Measurements from ENCODE around the gene TULP3.

The TULP3 gene

DNA sequence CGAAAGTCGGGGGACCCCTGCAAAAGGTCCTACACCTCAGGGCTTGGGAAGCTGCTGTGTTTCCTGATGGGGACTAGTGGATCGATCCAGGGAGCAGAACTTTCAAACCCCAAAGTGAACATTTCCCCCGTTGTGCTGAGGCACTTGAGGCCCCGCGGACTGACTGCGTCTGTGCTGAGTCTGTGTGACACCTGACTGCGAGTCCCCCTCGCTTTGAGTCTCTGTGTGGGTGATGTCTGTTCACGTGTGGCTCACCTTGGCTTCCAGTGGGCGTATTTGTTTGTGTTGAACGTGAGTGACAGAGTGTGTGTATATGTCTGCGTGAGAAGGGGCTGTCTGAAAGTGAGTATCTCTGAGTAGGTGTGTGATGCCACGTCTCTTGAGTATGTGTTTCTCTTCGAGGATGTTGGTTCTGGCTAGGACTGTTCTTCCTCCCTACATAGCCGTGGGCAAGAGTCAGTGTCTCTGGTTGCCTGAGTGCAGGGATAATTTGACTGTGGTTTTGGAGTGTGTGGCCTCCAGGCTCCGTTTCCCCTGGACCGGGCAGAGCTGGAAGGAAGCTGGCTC is 69.8 kb downstream of the TULP3 start:
- DNase-seq (ENCODE audit: low read depth, low spot score), result peak; percentile 35
- in situ Hi-C loops (cut with HindIII; ENCODE audit: low sequenced_read_pairs), result no loop called here
- H3K4me3 ChIP-seq (ENCODE audit: low read depth, low read length), result peak overlapping the region; percentile 58
- TF ChIP-seq, protein P1, sequence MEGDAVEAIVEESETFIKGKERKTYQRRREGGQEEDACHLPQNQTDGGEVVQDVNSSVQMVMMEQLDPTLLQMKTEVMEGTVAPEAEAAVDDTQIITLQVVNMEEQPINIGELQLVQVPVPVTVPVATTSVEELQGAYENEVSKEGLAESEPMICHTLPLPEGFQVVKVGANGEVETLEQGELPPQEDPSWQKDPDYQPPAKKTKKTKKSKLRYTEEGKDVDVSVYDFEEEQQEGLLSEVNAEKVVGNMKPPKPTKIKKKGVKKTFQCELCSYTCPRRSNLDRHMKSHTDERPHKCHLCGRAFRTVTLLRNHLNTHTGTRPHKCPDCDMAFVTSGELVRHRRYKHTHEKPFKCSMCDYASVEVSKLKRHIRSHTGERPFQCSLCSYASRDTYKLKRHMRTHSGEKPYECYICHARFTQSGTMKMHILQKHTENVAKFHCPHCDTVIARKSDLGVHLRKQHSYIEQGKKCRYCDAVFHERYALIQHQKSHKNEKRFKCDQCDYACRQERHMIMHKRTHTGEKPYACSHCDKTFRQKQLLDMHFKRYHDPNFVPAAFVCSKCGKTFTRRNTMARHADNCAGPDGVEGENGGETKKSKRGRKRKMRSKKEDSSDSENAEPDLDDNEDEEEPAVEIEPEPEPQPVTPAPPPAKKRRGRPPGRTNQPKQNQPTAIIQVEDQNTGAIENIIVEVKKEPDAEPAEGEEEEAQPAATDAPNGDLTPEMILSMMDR (IDR thresholded peaks at IDR 0.05; ENCODE audit: low read depth, low read length), result no peak

DNA sequence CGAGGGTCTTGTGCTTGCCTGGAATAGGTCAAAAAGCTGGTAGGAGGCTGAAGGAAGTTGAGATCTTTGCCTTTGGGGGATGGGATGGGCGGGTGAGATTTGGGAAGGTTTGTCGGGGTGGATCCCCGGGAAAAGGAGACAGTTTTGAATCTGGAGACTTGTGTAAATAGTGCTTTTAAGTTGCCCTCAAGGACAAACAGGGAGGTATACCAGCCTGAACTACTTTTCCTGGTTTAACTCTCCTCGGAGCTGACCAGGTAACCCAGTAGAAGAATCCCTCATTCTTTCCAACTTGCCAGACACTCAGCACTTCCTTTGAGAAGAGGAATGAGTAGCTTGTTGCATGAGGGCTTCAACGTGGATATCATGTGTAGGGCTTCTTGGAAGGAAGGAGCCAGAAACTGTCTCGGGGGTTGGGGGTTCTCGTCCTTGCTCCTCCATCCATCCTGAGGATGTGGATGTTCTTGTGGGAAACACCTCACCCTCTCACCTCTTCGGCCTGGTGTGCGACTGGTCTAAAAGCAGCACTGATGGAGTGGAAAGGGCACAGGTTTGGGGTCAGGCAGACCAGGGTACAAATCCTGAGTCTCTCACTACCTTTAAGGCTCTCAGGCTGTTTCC is 70.4 kb downstream of the TULP3 start:
- in situ Hi-C loops (cut with HindIII; ENCODE audit: low sequenced_read_pairs), result no loop called here
- H3K4me3 ChIP-seq (ENCODE audit: low read depth, low read length), result peak overlapping the region; percentile 58
- DNase-seq (ENCODE audit: low read depth, low spot score), result peak; percentile 26
- TF ChIP-seq, protein P1 (IDR thresholded peaks at IDR 0.05; ENCODE audit: low read depth, low read length), result no peak

DNA sequence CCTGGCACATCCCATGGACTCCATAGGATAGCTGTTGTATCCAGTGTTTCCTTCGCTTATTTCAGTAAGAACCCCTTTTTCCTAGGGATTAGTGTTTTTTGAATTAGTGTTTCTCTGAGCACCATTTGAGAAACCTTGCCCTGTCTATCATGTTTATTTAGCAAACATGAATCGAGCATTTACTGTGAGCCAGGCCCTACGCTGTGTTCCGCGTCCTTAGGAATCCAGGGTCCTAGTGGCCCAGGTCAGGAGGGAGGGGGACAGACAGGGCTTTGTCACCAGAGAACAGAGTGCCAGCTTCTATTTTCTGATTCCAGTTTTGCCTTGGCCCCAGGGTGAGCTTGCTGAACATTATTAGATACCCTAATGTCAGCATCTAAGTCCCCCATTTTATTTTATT is 71.0 kb downstream of the TULP3 start:
- H3K4me3 ChIP-seq (ENCODE audit: low read depth, low read length), result peak overlapping the region; percentile 58
- in situ Hi-C loops (cut with HindIII; ENCODE audit: low sequenced_read_pairs), result no loop called here
- DNase-seq (ENCODE audit: low read depth, low spot score), result no peak
- TF ChIP-seq, protein P1 (IDR thresholded peaks at IDR 0.05; ENCODE audit: low read depth, low read length), result no peak

DNA sequence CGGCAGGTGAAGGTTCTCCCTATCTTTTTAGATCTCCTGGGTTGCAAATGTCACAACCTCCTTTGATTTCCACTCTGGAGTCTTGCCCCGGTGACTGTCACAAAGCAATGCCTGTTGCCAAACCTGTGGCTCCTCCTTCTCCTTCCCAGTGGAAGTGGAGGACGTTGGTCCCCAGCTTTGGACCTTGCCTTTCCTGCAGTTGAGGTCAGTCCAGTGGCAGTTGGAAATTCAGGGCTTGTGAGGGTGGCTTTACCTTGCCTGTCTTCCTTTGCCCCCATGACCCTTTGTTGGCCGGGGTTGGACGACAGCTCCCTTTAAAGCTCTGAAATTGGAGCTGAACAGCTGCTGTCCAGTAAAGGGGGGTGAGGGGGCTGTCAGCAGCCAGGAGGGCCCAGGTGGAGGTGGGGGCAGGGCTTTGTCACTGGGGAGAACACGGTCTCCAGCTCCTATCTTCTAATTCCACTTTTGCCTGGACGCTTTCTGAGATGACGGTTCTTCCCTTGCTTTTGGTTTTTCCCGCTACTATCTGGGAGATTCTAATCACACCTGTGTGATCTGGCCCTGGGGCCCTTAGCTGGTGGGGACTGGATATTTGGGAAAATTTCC is 72.6 kb downstream of the TULP3 start:
- DNase-seq (ENCODE audit: low read depth, low spot score), result no peak
- in situ Hi-C loops (cut with HindIII; ENCODE audit: low sequenced_read_pairs), result no loop called here
- H3K4me3 ChIP-seq (ENCODE audit: low read depth, low read length), result no peak overlapping the region
- TF ChIP-seq, protein P1 (IDR thresholded peaks at IDR 0.05; ENCODE audit: low read depth, low read length), result no peak

DNA sequence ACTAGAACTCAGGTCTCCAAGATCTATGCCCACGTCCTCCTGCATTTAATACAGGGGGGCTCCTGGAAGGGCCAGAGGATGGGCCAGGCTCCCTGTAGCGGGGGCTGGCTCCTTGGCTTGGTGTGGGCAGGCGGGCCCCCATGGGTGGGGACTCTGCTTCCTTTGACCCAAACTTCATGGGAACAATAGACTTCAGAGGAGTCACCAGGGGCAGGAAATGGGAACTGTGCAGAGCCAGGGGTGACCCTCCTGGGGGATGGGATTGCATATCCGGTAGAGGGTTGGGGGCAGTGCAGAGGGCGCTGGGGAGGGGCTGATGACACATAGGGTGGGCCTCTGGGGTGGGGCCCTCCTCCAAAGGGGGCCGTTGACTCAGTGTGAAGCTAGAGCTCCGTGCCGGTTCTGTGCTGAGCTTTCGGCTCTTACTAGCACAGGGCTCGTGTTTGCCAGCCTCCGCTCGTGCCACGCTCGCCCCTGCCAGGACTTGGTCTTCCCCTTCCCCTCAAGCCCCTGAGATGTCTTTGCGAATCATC is 73.1 kb downstream of the TULP3 start:
- TF ChIP-seq, protein P1 (IDR thresholded peaks at IDR 0.05; ENCODE audit: low read depth, low read length), result no peak
- in situ Hi-C loops (cut with HindIII; ENCODE audit: low sequenced_read_pairs), result no loop called here
- peak; percentile 32 for DNase-seq (ENCODE audit: low read depth, low spot score)
- H3K4me3 ChIP-seq (ENCODE audit: low read depth, low read length), result peak overlapping the region; percentile 24

DNA sequence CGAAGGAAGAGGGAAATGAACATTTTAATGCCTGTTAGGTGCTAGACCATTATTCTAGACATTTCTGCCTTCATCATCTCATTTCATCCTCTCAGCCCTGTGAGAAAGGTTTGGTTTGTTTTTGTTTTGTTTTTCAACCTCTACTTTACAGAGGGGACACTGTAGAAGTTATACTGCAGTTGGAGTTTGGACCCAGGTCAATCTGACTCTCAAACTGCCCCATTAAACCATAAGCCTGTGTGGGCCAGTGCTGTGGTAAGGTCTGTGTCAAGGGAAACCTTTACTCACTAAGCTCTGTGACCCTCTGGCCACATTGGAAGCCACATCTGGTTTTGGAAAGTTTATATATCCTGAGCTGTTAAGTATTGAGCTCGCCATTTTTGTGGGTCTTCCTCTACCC is 77.0 kb downstream of the TULP3 start:
- TF ChIP-seq, protein P1 (IDR thresholded peaks at IDR 0.05; ENCODE audit: low read depth, low read length), result no peak
- in situ Hi-C loops (cut with HindIII; ENCODE audit: low sequenced_read_pairs), result no loop called here
- DNase-seq (ENCODE audit: low read depth, low spot score), result no peak
- no peak overlapping the region for H3K4me3 ChIP-seq (ENCODE audit: low read depth, low read length)

All from astrocyte of the spinal cord (primary cell).